ENCODE results near the gene THAP7. TPM values are rescaled to one million over a fixed set of nuclear protein-coding genes. Genes with fewer than 3 reads are reported as not detected.

The THAP7 gene
- total RNA-seq, 1 experiment from 2014 or later, result 19.3 TPM

GRCh38 chr22:21026783-21027692 is 25.1 kb upstream of the THAP7 start (continued):
- no peak for TF ChIP-seq FOXP4 (CRISPR knock-in tag; IDR thresholded peaks at IDR 0.05)
- TF ChIP-seq RELA (CRISPR knock-in tag; IDR thresholded peaks at IDR 0.05; ENCODE audit: borderline replicate concordance), result no peak
- TF ChIP-seq CDX4 (CRISPR knock-in tag; IDR thresholded peaks at IDR 0.05; ENCODE audit: borderline replicate concordance), result no peak
- no peak for TF ChIP-seq ZSCAN18 (CRISPR knock-in tag; IDR thresholded peaks at IDR 0.05)

GRCh38 chr22:21025763-21026755 is 24.1 kb upstream of the THAP7 start:
- ChIA-PET CTCF (interaction anchor here (3.5 kb wide), 1 partner anchor 77 kb away, joined by 13 read pairs; no protein-coding TSS in a partner anchor), POLR2A (no interaction called here)
- Mint-ChIP-seq H3K4me3 (no peak overlapping the region), H3K27ac (no peak overlapping the region), H3K36me3 (no peaks in the 10 kb centered on the region), H3K4me1 (peaks cover 6% of the 10 kb centered on the region), H3K27me3 (ENCODE audit: low read depth) (peaks cover 8% of the 10 kb centered on the region), H3K9me3 (no peaks in the 10 kb centered on the region)
- DNase-seq (ENCODE audit: low spot score) (no peak), ATAC-seq (no peak)
- TF ChIP-seq KAT7 (CRISPR knock-in tag; IDR thresholded peaks at IDR 0.05; ENCODE audit: borderline replicate concordance) (no peak), ATF6 (CRISPR knock-in tag; IDR thresholded peaks at IDR 0.05) (no peak), GABPB1 (CRISPR knock-in tag; IDR thresholded peaks at IDR 0.05) (no peak), E2F4 (CRISPR knock-in tag; IDR thresholded peaks at IDR 0.05; ENCODE audit: borderline replicate concordance, low read depth) (no peak), CREM (CRISPR knock-in tag; IDR thresholded peaks at IDR 0.05) (no peak), ZNF281 (CRISPR knock-in tag; IDR thresholded peaks at IDR 0.05) (no peak), ARID4B (CRISPR knock-in tag; IDR thresholded peaks at IDR 0.05; ENCODE audit: borderline replicate concordance) (no peak), OVOL2 (CRISPR knock-in tag; IDR thresholded peaks at IDR 0.05; ENCODE audit: borderline replicate concordance) (no peak), USF1 (CRISPR knock-in tag; IDR thresholded peaks at IDR 0.05) (no peak), ELF4 (CRISPR knock-in tag; IDR thresholded peaks at IDR 0.05; ENCODE audit: low read depth) (no peak), SP1 (CRISPR knock-in tag; conservative IDR thresholded peaks at IDR 0.05) (no peak), ZNF396 (CRISPR knock-in tag; IDR thresholded peaks at IDR 0.05; ENCODE audit: borderline replicate concordance) (no peak)

Measured in WTC11 (cell line).